Skeletal muscle cell (primary cell): ENCODE data around the gene STK33.

Experiments
- DNase-seq: peaks from one replicate; pipeline ENCODE4 v3.0.0-alpha.2; 2010; ENCODE audit warnings: low read depth
- H3K4me3 ChIP-seq: 2 replicates; pipeline ENCODE4 v1.5.1; 2011; ENCODE audit warnings: low read depth, mild to moderate bottlenecking, control low read depth, low read length, moderate library complexity

STK33 gene

GRCh38 chr11:8564526-8564925 lies 29.5 kb downstream of the STK33 start:
- no peak for DNase-seq
- no peak overlapping the region for H3K4me3 ChIP-seq

- no peak for DNase-seq
- H3K4me3 ChIP-seq = no peak overlapping the region
Observed at GRCh38 chr11:8561461-8561860, 32.6 kb downstream of the STK33 start.

- no peak for DNase-seq
Observed at GRCh38 chr11:8558436-8558835, 35.6 kb downstream of the STK33 start.

GRCh38 chr11:8545698-8546366 lies 48.2 kb downstream of the STK33 start:
- no peak for DNase-seq
- H3K4me3 ChIP-seq = no peak overlapping the region

More at GRCh38 chr11:8558436-8558835, 35.6 kb downstream of the STK33 start:
- H3K4me3 ChIP-seq = no peak overlapping the region

GRCh38 chr11:8544807-8545206 lies 49.2 kb downstream of the STK33 start:
- no peak for DNase-seq
- no peak overlapping the region for H3K4me3 ChIP-seq

- H3K4me3 ChIP-seq = no peak overlapping the region
- DNase-seq = no peak
Observed at GRCh38 chr11:8543278-8543677, 50.8 kb downstream of the STK33 start.

- no peak for DNase-seq
- no peak overlapping the region for H3K4me3 ChIP-seq
Observed at GRCh38 chr11:8541448-8541847, 52.6 kb downstream of the STK33 start.

GRCh38 chr11:8533332-8533731 lies 60.7 kb downstream of the STK33 start:
- no peak for DNase-seq
- no peak overlapping the region for H3K4me3 ChIP-seq

- no peak overlapping the region for H3K4me3 ChIP-seq
- no peak for DNase-seq
Observed at GRCh38 chr11:8532475-8532874, 61.6 kb downstream of the STK33 start.

GRCh38 chr11:8531982-8532381 lies 62.0 kb downstream of the STK33 start:
- H3K4me3 ChIP-seq = no peak overlapping the region
- DNase-seq = no peak

- DNase-seq = peak; percentile 12
- H3K4me3 ChIP-seq = no peak overlapping the region
Observed at GRCh38 chr11:8531312-8531711, 62.7 kb downstream of the STK33 start.

- DNase-seq = no peak
Observed at GRCh38 chr11:8527939-8528338, 66.1 kb downstream of the STK33 start.

GRCh38 chr11:8523396-8523795 lies 70.6 kb downstream of the STK33 start:
- no peak overlapping the region for H3K4me3 ChIP-seq
- no peak for DNase-seq

More at GRCh38 chr11:8527939-8528338, 66.1 kb downstream of the STK33 start:
- H3K4me3 ChIP-seq = no peak overlapping the region

- DNase-seq = no peak
- H3K4me3 ChIP-seq = no peak overlapping the region
Observed at GRCh38 chr11:8512547-8512946, 81.5 kb downstream of the STK33 start.

- no peak overlapping the region for H3K4me3 ChIP-seq
- DNase-seq = no peak
Observed at GRCh38 chr11:8503910-8504364, 90.1 kb downstream of the STK33 start.

GRCh38 chr11:8501836-8502235 lies 92.2 kb downstream of the STK33 start:
- no peak for DNase-seq
- no peak overlapping the region for H3K4me3 ChIP-seq

- DNase-seq = no peak
- no peak overlapping the region for H3K4me3 ChIP-seq
Observed at GRCh38 chr11:8488395-8488794, 105.6 kb downstream of the STK33 start.

- DNase-seq = no peak
- H3K4me3 ChIP-seq = no peak overlapping the region
Observed at GRCh38 chr11:8487261-8487660, 106.8 kb downstream of the STK33 start.

- no peak overlapping the region for H3K4me3 ChIP-seq
- DNase-seq = no peak
Observed at GRCh38 chr11:8484251-8484650, 109.8 kb downstream of the STK33 start.

GRCh38 chr11:8480858-8481257 lies 113.2 kb downstream of the STK33 start:
- no peak overlapping the region for H3K4me3 ChIP-seq
- no peak for DNase-seq

- H3K4me3 ChIP-seq = no peak overlapping the region
- no peak for DNase-seq
Observed at GRCh38 chr11:8477680-8478079, 116.3 kb downstream of the STK33 start.

- no peak overlapping the region for H3K4me3 ChIP-seq
- DNase-seq = no peak
Observed at GRCh38 chr11:8477151-8477550, 116.9 kb downstream of the STK33 start.
